Umbilical cord (tissue), 2 donors: ENCODE results near the gene EFEMP2. TPM values are rescaled to one million over a fixed set of nuclear protein-coding genes. Genes with fewer than 3 reads are reported as not detected.

Source experiments
- DNase-seq: peaks from one replicate; pipeline ENCODE4 v3.0.0-alpha.2; 2015; ENCODE audit warnings: low spot score
- total RNA-seq: library from RNA; depleted of rRNA; stranded (reverse); fragments of >200 nt; gene quantifications from one replicate; pipeline ENCODE4 v1.2.3, GENCODE V29; 2014; ENCODE audit warnings: low replicate concordance; ENCODE audit not compliant: insufficient read depth

Gene EFEMP2
- total RNA-seq, 1 donor from 2014 or later: 85.5 TPM

DNA sequence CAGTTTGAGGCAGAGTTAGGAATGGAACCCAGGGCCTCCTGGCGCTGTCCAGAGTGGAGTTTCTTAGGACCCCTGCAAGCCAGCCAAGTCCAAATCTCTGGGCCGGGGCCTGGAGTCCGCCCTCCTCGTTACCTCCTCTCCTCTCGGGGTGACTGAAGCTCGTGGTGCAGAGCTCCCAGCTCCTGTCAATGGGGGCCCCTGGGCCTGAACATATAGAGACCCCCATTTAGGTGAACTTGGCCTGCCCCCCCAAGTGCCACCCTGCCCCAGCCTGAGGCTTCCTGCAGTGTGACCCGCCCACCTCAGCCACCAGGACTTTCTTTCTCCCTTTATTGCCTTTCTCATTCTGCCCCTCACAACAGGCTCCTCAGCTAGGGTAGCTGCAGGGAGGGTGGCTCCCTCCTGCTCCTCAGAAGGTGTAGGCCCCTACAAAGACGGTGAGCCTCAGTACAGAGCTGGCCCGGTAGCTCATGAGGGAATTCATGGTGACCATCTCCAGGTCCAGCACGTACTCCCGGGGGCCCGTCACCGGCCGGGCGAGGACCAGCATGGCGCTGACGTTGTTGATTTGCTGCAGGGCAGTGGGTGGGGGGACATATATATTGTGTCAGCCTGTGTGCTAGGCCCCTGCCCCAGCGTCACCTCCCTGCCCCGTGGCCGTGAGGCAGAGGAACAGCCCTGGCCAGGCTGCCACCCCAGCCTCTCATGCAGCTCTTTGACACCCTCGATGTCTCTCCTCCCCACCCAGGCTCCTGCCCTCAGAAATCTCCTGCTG lies 5.9 kb downstream of the EFEMP2 start:
- no peak for DNase-seq

DNA sequence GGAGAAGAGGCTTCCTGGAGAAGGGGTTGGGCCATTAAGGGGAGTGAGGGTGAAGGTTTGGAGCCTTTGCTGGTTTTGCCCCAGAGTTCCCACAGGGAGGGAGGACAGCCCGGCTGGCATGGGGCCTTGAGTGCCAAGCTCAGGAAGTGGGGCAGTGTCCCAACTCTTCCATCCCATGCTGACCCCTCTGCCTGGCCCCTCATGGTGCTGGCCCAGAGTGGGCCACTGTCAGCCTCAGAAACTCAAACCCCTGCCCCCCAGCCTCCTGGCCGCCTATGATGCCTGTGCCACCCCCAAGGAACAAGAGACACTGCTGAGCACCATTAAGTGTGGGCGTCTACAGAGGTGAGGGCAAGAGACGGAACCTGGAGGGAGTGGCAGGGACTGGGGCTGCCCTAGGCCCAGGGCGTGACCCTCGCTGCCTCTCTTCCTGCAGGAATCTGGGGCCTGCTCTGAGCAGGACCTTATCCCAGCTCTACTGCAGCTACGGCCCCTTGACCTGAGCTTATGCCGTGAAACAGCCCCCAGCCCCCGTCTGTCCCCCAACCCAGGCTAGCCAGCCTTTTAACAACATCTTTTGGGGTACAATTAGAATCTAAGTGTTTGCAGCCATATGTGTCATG lies 6.9 kb downstream of the EFEMP2 start:
- DNase-seq: no peak

DNA sequence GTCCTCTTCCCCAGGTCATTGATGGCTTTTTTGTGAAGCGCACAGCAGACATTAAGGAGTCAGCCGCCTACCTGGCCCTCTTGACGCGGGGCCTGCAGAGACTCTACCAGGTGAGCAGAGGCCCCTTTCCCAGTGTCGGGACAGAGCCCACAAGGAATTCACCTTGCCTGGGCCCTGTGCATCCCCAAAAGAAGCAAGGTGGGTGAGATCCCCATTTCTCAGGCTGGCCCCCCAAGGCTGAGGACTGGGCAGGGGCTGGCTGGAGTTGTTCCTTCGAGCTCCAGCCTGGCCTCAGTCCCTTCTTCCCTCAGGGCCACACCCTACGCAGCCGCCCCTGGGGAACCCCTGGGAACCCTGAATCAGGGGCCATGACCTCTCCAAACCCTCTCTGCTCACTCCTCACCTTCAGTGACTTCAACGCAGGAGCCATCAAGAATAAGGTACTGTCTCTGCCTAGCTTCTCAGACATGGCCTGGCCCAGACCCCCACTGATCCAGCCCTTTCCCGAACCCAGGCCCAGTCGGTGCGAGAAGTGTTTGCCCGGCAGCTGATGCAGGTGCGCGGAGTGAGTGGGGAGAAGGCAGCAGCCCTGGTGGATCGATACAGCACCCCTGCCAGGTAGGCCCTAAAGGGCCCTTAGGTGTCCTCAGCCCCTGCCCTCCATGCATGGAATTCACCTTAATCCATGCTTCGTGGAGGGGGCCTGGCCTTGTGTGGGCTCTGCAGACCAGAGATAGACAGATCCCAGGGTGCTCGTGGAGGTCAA lies 7.7 kb downstream of the EFEMP2 start:
- DNase-seq: no peak

DNA sequence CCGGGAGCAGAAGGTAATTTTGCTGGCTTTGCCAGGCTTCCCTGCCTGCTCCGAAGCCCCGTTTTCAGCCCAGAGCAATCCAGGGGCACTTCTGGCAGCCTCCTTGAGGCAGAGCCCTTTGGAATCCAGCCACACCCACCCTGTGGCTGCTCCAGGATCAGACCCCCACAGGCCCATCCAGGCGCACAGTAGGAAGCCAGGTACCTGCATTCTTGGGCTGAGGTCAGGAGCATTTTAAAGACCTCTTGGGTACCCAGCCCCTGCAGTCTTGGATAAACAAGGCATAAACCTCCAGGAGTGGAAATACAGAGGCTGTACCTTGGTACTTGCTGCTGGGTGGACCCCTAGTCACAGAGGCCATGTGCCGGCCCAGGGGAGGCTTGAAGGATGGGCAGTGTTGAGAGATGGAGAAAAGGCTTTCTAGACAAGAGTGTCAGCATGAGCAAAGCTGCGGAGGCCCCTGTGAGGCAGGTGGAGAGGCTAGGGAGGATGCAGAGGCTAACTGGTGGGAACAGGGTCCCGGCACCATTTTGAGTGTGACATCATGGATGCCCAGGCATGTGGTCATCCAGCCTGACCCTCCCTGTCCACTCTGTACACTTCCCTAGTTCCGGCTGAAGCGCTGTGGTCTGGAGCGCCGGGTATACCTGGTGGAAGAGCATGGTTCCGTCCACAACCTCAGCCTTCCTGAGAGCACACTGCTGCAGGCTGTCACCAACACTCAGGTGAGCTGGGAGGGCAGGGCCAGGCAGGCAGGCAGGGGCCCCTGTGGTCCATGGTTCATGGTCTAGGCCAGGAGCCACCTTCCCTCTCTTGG lies 8.5 kb downstream of the EFEMP2 start:
- no peak for DNase-seq

DNA sequence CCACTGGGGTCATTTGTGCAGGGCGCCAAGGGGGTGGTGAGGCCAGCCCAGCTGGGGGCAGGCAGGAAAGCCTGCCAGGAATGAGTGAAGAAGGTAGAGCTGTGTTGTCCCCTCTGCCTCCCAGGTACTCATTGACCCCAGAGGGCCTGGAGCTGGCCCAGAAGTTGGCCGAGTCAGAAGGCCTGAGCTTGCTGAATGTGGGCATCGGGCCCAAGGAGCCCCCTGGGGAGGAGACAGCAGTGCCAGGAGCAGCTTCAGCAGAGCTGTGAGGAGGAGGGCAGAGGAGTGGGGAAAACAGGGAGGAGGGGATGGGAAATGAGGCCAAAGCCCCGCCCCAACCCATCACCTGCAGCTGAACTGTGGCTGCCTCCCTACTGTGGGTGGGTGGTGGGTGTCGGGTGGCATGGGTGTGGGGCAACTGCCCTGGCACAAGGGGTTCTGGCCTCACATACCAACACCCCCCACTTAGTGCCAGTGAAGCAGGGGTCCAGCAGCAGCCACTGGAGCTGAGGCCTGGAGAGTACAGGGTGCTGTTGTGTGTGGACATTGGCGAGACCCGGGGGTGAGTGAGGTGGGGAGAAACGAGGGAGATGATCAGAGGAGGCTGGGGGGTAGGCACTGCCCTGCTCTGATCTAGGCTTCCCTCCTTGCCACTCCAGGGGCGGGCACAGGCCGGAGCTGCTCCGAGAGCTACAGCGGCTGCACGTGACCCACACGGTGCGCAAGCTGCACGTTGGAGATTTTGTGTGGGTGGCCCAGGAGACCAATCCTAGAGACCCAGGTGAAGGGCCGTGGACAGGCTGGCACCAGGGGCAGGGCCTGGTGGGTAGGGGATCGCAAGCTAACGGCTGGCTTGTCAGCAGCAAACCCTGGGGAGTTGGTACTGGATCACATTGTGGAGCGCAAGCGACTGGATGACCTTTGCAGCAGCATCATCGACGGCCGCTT lies 9.4 kb downstream of the EFEMP2 start:
- no peak for DNase-seq

DNA sequence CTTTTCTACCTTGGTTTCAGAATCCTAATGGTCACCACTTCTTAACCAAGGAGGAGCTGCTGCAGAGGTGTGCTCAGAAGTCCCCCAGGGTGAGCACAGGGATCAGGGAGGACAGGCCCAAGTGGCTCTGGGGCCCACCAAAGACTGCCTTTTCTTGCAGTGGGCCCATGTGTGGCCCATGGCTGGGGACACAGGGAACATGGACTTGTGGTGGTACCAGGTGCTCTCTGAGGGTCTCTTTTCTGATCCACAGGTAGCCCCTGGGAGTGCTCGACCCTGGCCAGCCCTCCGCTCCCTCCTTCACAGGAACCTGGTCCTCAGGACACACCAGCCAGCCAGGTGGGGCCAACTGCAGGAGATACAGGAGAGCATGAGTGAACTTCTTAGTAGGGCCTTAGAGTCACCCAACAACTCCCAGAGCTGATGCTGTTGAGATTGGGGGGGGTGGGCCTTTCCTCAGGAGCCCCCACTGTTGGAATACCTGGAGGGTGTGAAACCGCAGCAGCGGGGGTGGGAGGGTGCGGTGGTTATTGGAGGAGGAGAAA lies 10.3 kb downstream of the EFEMP2 start:
- DNase-seq: no peak

DNA sequence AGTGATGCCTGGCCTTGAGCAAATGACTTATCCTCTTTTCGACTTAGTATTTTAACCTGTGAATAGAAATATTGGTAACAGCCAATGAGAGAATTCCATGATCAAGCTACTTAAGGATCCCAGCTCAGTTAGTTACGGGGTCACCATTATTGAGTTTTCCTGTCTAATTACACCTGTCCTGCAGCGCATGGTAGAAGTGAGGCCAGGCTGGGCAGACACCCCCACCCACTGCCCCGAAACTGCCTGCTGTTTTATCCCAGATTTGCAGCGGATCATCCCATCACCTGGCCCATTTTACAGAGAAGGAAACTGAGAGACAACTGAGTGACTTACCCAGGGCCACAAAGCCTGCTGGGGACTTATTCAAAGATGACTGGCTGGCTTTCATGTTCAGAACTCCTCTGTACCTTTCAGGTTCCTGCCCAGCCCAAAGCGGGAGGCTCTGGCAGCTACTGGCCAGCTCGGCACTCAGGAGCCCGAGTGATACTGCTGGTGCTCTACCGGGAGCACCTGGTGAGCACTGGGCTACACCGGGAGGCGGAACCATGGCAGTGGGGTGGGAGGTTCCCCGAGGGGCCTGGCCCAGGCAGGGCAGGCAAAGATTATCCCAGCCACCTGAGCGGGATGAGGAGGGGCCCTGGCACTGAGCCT lies 10.9 kb downstream of the EFEMP2 start:
- DNase-seq: no peak

DNA sequence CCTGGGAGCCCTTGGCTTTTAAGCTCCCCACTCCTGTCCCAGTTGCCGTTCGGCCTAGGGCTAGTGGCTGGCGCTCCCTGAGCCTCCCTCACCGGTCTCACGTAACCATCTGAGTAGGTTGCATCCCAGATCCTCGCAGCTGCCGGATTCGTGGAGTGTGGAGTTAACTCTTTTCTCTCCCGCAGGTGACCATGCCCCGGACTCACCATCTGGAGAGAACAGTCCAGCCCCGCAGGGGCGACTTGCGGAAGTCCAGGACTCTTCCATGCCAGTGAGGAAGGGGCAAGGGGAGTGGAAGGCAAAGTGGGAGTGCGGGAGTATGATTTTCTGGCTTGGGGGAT lies 11.5 kb downstream of the EFEMP2 start:
- DNase-seq: no peak

DNA sequence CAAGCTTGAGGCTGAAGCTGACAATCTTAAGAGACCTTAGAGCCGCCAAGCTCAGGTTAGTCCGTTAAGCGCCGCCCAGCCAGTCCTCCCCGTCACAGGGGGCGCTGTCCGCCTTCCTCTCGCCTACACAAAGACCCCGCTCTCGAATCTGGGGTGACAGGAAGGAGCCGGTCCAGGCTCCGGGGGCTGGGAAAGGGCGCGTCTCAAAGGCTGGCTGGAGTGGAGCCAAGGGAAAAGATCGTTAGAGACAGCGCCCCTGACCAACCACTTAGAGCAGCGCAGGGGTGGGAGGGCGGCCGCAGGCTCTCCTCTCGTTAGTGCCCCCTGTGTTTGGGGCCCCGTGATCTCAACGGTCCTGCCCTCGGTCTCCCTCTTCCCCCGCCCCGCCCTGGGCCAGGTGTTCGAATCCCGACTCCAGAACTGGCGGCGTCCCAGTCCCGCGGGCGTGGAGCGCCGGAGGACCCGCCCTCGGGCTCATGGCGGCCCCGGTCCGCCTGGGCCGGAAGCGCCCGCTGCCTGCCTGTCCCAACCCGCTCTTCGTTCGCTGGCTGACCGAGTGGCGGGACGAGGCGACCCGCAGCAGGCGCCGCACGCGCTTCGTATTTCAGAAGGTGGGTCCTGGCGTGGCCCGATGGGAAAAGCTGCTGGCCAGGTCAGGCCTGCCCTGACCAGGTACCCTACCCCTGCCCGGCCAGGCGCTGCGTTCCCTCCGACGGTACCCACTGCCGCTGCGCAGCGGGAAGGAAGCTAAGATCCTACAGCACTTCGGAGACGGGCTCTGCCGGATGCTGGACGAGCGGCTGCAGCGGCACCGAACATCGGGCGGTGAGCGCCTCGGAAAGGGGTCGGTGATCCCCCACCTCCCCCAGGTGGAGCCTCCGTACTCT lies 12.1 kb downstream of the EFEMP2 start, which contains the start of gene MUS81:
MUS81 (plus strand) TSS at position 156 of the 887 bp plus-strand sequence; CDS start at position 477, 321 bp downstream.
- peak; percentile 99 for DNase-seq

DNA sequence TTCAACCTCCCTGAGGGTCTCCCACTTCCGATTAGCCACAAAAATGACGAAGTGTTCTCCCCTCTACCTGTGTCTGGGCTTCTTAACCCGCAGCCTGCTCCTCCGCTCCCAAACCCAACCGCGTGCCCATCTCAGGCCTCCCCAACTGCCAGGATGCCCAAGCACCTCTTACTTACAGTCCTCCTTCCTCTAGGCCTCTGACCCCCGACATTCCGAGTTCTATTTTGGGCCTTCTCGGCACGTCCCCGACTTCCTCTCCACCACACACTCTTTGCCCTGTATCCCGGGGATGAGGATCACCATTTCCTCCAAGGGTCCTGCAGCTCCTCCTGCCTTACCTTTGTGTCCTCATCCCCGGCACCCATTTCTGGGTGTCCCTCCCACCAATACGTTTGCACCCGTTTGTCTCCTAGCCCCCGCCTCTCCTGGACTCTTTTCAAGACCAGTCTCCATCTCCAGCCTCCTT lies 12.8 kb downstream of the EFEMP2 start:
- no peak for DNase-seq

DNA sequence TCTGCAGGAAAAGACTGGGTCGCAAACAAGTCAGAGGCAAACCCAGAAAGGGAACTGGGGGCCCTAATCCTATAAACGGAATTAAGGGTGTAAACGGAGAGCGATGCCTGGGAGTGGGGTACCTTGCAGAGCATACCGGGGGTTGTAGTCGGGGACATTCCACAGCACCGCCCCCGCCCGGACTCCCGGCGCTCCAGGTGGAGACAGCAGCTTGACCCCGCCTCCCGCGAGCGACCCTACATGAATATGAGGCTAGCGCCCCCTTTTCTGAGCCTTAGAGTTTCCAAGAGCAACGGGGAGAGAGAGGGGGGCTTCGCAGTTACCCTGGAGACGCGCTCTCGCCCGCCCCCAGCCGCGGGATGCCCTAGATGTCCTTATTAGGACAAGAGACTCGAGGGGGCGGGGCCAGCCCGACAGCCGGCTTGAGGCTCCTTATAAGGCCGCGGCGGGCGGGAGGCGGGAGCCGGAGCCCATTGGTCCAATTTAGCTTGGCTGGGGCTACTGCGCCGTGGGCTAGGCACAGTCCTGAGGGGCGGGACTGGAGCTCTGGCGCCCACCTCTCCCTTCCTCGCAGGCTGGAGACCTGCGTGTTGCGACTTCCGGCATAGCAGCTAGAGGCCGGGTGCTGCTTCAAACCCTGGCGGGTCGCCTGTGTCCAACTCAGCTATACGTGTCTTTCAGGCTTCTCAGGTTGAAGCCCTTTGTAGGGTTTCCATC lies 13.3 kb downstream of the EFEMP2 start:
- peak; percentile 99 for DNase-seq

DNA sequence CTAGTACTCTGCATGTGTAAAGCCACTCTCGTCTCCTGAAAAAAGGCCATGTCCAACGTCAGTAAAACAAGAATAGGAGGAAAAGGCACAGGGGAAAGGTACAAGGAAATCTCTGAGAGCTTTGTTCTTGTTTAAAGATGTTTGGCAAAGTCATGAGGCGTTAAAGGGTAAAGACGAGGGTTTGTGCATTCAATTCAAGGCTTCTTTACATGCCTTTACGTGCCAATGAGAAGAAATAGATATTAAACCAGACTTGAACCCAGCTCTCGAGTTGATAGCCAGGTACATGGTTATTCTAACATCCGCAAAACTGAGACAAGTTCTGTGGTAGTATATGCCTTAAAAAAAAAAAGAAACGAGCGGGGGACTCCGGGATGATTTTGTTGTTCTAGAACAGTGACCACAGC lies 13.9 kb downstream of the EFEMP2 start:
- DNase-seq: no peak

DNA sequence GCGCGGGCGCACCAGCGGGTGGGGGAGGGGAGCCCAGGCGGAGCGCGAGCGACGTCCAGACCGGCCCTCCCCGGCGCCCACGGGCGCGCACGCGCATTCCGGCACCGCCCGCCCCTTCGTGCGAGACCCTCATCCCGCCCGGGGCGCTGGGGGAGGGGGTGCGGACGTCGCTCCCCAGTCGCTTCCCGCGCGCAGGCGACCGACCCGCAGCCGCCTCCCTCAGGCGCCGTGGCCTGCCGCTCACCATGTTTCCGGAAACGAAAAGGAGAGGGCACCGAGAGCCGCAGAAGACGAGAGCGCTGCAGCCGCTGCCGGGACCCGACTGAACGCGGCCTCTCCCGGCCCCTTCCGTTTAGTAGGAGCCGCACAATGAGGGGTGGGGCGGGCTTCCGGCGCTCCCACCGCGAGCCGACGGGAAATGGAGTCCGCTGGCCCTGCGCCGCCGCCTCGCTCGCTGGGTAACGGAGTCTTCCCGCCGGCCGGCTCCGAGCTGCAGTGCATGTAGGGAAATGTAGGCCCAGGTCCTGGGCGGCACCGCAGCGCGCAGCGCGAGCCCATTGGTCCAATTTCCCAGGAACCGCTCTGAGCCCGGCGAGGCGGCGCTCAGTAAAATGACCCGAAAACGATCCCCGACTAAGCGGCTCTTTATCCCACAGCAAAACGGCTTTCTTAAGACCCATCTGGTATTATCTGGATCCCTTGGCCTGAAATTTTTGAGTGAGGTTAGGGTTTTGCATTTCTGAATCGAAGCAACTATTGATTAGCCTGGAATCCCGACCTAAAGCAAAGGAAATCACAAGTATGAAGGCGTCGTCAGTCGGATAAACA lies 14.5 kb downstream of the EFEMP2 start, which contains the start of gene CFL1:
CFL1 (minus strand) TSS at position 328 of the 828 bp plus-strand sequence; CDS start at position 247, 81 bp downstream.
- peak; percentile 99 for DNase-seq

DNA sequence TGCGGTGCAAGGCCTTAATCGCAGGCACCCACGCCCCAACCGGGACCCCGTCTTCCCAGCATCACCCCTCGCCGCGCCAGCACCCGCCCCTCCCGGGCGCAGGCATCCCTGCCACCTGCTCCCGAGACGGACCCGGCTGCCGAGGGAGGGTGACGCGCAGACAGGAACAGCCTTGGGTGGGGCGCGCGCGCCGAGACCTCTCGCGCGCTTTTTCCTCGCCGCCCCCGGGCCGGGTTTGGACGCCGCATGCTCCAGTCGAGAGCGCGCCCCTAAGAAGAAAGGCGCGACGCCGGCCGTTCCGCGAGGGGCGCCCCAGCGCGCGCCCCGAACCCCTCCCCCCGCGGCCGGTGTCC lies 15.1 kb downstream of the EFEMP2 start:
- DNase-seq: peak; percentile 52

DNA sequence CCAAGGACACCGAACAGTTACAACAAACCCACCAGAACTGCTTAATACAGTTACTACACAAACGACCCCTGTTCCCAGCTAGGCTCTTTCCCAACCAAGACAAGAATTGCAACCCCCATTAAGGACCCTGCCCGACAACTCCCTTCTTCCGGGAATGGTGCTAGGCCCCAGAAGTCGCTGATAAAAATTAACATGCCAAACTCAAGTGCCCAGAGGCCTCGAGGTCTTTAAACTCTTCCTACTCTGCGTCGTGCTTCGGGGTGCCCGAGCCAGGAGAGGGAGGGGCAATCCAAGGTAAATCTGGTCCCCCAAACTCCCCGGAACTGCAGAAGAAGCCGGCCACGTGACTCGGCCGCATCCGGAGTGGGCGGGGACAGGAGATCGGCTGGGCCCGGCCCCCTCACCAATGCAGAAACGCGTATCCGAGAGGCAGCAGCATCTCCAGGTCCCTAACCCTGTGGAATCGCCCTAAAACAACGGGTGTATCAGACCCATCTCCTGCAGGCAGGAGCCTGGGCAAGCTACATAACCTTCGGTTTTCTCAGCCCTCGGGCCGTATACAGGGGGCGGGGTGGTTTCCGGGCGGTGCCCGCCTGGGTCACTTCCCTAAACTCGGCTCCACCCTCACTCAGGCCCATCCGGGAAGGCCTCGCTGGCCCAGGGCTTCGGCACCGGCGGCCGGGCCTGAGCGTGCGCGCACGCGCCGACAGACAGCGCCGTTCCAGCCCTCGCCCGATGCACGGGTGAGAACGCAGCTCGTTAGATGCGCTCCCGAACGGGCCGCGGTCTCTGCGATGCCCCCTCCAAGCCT lies 15.7 kb downstream of the EFEMP2 start:
- peak; percentile 84 for DNase-seq

DNA sequence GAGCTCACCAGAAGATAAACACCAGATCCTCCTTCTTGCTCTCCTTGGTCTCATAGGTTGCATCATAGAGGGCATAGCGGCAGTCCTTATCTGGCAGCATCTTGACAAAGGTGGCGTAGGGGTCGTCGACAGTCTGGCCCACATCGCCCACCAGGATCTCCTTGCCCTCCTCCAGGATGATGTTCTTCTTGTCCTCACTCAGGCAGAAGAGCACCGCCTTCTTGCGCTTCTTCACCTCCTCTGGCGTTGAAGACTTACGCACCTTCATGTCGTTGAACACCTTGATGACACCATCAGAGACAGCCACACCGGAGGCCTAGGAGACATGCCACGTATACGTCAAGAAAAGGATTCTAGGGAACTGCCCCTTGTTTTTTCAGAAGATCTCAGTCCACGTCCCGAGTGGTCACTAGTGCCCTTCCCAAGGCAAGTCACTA lies 16.7 kb downstream of the EFEMP2 start:
- no peak for DNase-seq
